ENCODE results near the gene CHPF. TPM values are rescaled to one million over a fixed set of nuclear protein-coding genes. Genes with fewer than 3 reads are reported as not detected.

CHPF gene
- total RNA-seq, 1 donor from 2014 or later = 151 TPM

- peak overlapping the region; percentile 58 for H3K27ac Mint-ChIP-seq (ENCODE audit: unreplicated experiment)
- Histone ChIP-seq H3K27ac (ENCODE audit: low read depth, low read length) (no peak overlapping the region), H3K27me3 (ENCODE audit: insufficient read depth, low read length) (peaks cover 6% of the 10 kb centered on the region), H3K4me1 (ENCODE audit: insufficient read depth, low read length) (peaks cover 9% of the 10 kb centered on the region), H3K4me3 (ENCODE audit: insufficient read depth, low read depth, low read length) (no peak overlapping the region), H3K36me3 (ENCODE audit: insufficient read depth, low read length) (no peaks in the 10 kb centered on the region), H2AFZ (ENCODE audit: low read depth, low read length) (no peak overlapping the region), H3K4me2 (ENCODE audit: low read length) (no peak overlapping the region), H3K9me3 (ENCODE audit: insufficient read depth, low read depth, low read length) (no peaks in the 10 kb centered on the region), H3K79me2 (ENCODE audit: insufficient read depth, low read length) (no peaks in the 10 kb centered on the region), H3K9ac (ENCODE audit: low read length) (no peak overlapping the region), H4K20me1 (ENCODE audit: insufficient read depth, low read length) (no peaks in the 10 kb centered on the region)
- H3K4me3 Mint-ChIP-seq (ENCODE audit: unreplicated experiment) = no peak overlapping the region
- no peak for DNase-seq (ENCODE audit: low read depth)
- H3K36me3 Mint-ChIP-seq (ENCODE audit: low read depth, unreplicated experiment) = peaks cover 16% of the 10 kb centered on the region
- TF ChIP-seq EZH2 (IDR thresholded peaks at IDR 0.05; ENCODE audit: insufficient read depth, low read length) (no peak), CTCF (IDR thresholded peaks at IDR 0.05; ENCODE audit: insufficient read depth, low read depth, low read length) (no peak)
- no peaks in the 10 kb centered on the region for H3K4me1 Mint-ChIP-seq (ENCODE audit: low read depth, unreplicated experiment)
- peaks cover under 1% of the 10 kb centered on the region for H3K9me3 Mint-ChIP-seq (ENCODE audit: unreplicated experiment)
- peaks cover 42% of the 10 kb centered on the region for H3K27me3 Mint-ChIP-seq (ENCODE audit: low read depth, unreplicated experiment)
- no peak for FAIRE-seq
Observed at GRCh38 chr2:219491278-219491963, 52.2 kb downstream of the CHPF start.

GRCh38 chr2:219490600-219491130 is 52.9 kb downstream of the CHPF start:
- H3K4me3 ChIP-seq (ENCODE audit: insufficient read depth, low read depth, low read length) = no peak overlapping the region
- Mint-ChIP-seq H3K4me1 (ENCODE audit: low read depth, unreplicated experiment) (no peaks in the 10 kb centered on the region), H3K9me3 (ENCODE audit: unreplicated experiment) (no peaks in the 10 kb centered on the region), H3K27me3 (ENCODE audit: low read depth, unreplicated experiment) (peaks cover 46% of the 10 kb centered on the region), H3K4me3 (ENCODE audit: unreplicated experiment) (no peak overlapping the region), H3K36me3 (ENCODE audit: low read depth, unreplicated experiment) (peaks cover 20% of the 10 kb centered on the region), H3K27ac (ENCODE audit: unreplicated experiment) (no peak overlapping the region)
- H4K20me1 ChIP-seq (ENCODE audit: insufficient read depth, low read length) = peaks cover 7% of the 10 kb centered on the region
- DNase-seq (ENCODE audit: low read depth) = no peak
- FAIRE-seq = no peak
- H2AFZ ChIP-seq (ENCODE audit: low read depth, low read length) = no peak overlapping the region
- no peaks in the 10 kb centered on the region for H3K36me3 ChIP-seq (ENCODE audit: insufficient read depth, low read length)
- H3K4me2 ChIP-seq (ENCODE audit: low read length) = no peak overlapping the region
- no peak overlapping the region for H3K27ac ChIP-seq (ENCODE audit: low read depth, low read length)
- TF ChIP-seq CTCF (IDR thresholded peaks at IDR 0.05; ENCODE audit: insufficient read depth, low read depth, low read length) = no peak
- no peak for TF ChIP-seq EZH2 (IDR thresholded peaks at IDR 0.05; ENCODE audit: insufficient read depth, low read length)
- H3K4me1 ChIP-seq (ENCODE audit: insufficient read depth, low read length) = peaks cover 2% of the 10 kb centered on the region
- no peaks in the 10 kb centered on the region for H3K79me2 ChIP-seq (ENCODE audit: insufficient read depth, low read length)
- H3K9me3 ChIP-seq (ENCODE audit: insufficient read depth, low read depth, low read length) = no peaks in the 10 kb centered on the region
- no peaks in the 10 kb centered on the region for H3K27me3 ChIP-seq (ENCODE audit: insufficient read depth, low read length)
- no peak overlapping the region for H3K9ac ChIP-seq (ENCODE audit: low read length)

GRCh38 chr2:219490186-219490585 is 53.4 kb downstream of the CHPF start:
- H3K27ac ChIP-seq (ENCODE audit: low read depth, low read length) = no peak overlapping the region

More at GRCh38 chr2:219490186-219490585, 53.4 kb downstream of the CHPF start:
- Histone ChIP-seq H2AFZ (ENCODE audit: low read depth, low read length) (no peak overlapping the region), H4K20me1 (ENCODE audit: insufficient read depth, low read length) (peaks cover 10% of the 10 kb centered on the region), H3K79me2 (ENCODE audit: insufficient read depth, low read length) (no peaks in the 10 kb centered on the region), H3K9me3 (ENCODE audit: insufficient read depth, low read depth, low read length) (no peaks in the 10 kb centered on the region), H3K4me3 (ENCODE audit: insufficient read depth, low read depth, low read length) (no peak overlapping the region), H3K36me3 (ENCODE audit: insufficient read depth, low read length) (no peaks in the 10 kb centered on the region), H3K4me1 (ENCODE audit: insufficient read depth, low read length) (no peaks in the 10 kb centered on the region), H3K4me2 (ENCODE audit: low read length) (no peak overlapping the region), H3K27me3 (ENCODE audit: insufficient read depth, low read length) (no peaks in the 10 kb centered on the region), H3K9ac (ENCODE audit: low read length) (no peak overlapping the region)
- FAIRE-seq (no peak), DNase-seq (ENCODE audit: low read depth) (no peak)
- Mint-ChIP-seq H3K27ac (ENCODE audit: unreplicated experiment) (no peak overlapping the region), H3K27me3 (ENCODE audit: low read depth, unreplicated experiment) (peaks cover 49% of the 10 kb centered on the region), H3K36me3 (ENCODE audit: low read depth, unreplicated experiment) (peaks cover 23% of the 10 kb centered on the region), H3K4me1 (ENCODE audit: low read depth, unreplicated experiment) (no peaks in the 10 kb centered on the region), H3K9me3 (ENCODE audit: unreplicated experiment) (no peaks in the 10 kb centered on the region), H3K4me3 (ENCODE audit: unreplicated experiment) (no peak overlapping the region)
- TF ChIP-seq CTCF (IDR thresholded peaks at IDR 0.05; ENCODE audit: insufficient read depth, low read depth, low read length) = no peak
- TF ChIP-seq EZH2 (IDR thresholded peaks at IDR 0.05; ENCODE audit: insufficient read depth, low read length) = no peak

Measured in astrocyte (in vitro differentiated cells and primary cell).